ENCODE data around the gene HDGFL3.

GRCh38 chr15:83114856-83115255, 92.8 kb downstream of the HDGFL3 start:
- TF ChIP-seq POLR2AphosphoS5 (IDR thresholded peaks at IDR 0.05; ENCODE audit: borderline replicate concordance, low read depth, low read length) (no peak), EZH2 (IDR thresholded peaks at IDR 0.05) (no peak), FOXP2 (optimal IDR thresholded peaks at IDR 0.05; ENCODE audit: control extremely low read depth, extremely low read length, insufficient read depth) (no peak)
